Coronary artery (tissue), 2 donors: ENCODE data around the gene HDGFL1.

Experiments
- DNase-seq: peaks from one replicate; pipeline ENCODE4 v3.0.0-alpha.2; 2017; ENCODE audit warnings: low spot score
- H3K27ac ChIP-seq, 2 donors: fragments of 200-600 bp; sonication (generic); one replicate each; pipeline ENCODE4 v1.5.1; 2016 to 2019
- H3K4me3 ChIP-seq: fragments of 200-600 bp; sonication (generic); 2 replicates; pipeline ENCODE4 v1.5.1; 2016; ENCODE audit warnings: mild to moderate bottlenecking, moderate library complexity
- TF ChIP-seq, protein P1 (sequence below): fragments of 200-600 bp; sonication (generic); IDR thresholded peaks from one replicate; pipeline ENCODE4 v1.5.1; 2019; ENCODE audit warnings: antibody characterized with exemption

Gene HDGFL1

DNA sequence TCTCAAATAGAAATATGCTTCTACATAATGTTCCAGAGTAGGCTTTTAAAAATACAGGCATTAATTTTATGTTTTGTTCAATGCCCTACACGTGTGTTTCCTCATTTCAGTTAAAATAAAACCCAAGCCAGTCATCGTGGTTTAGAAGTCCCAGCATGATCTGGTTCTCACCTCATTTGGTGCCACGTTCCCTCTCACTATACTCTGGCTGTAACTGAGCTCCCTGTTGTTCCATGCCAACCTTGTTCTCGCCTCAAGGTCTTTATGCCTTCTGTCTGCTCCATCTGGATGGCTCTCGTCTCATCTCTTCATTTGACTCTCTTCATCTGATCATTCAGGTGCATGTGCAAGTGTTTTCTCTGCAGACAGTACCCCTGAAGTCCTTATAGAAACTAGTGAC is 32.6 kb downstream of the HDGFL1 start:
- H3K4me3 ChIP-seq, result no peak overlapping the region
- no peak for DNase-seq
- TF ChIP-seq, protein P1, sequence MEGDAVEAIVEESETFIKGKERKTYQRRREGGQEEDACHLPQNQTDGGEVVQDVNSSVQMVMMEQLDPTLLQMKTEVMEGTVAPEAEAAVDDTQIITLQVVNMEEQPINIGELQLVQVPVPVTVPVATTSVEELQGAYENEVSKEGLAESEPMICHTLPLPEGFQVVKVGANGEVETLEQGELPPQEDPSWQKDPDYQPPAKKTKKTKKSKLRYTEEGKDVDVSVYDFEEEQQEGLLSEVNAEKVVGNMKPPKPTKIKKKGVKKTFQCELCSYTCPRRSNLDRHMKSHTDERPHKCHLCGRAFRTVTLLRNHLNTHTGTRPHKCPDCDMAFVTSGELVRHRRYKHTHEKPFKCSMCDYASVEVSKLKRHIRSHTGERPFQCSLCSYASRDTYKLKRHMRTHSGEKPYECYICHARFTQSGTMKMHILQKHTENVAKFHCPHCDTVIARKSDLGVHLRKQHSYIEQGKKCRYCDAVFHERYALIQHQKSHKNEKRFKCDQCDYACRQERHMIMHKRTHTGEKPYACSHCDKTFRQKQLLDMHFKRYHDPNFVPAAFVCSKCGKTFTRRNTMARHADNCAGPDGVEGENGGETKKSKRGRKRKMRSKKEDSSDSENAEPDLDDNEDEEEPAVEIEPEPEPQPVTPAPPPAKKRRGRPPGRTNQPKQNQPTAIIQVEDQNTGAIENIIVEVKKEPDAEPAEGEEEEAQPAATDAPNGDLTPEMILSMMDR, result no peak
- H3K27ac ChIP-seq, result no peak overlapping the region

DNA sequence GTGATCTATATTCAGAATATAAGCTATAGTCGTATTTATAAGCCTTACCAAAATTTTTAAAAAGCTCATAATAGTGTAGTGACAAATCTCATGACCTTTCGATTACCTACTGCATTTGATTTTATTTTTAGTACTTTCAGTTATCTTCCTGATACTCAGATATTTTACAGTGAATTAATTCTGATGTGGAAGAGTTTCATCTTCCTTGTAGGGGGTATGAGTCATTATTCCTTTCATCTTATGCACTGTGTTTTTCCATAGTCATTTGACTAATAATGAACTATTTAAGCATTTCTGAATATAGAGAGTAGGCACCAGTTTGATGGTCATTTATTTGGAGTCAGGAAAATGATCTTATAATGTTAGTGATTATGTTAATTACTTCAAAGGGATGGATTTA is 36.4 kb downstream of the HDGFL1 start:
- TF ChIP-seq, protein P1, result no peak
- Histone ChIP-seq H3K4me3 (no peak overlapping the region), H3K27ac (no peak overlapping the region)
- no peak for DNase-seq

DNA sequence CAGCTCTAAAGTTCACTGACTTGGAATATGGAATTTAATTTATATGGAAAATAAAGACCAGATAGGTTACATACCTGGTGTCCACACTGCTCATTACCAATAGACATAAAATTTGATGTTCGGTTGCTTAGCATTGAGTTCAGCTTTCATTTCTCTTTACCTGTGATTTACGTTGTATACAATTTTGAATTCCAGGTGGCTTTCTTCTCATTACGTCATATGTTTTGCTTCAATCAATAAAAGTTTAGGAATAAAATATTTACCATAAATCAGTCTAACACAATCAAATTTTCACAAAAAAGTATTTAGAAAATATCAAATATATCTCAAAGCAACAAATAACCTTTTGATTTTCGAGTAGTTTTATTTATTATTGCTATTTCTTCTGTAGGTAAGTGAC is 40.8 kb downstream of the HDGFL1 start:
- Histone ChIP-seq H3K4me3 (no peak overlapping the region), H3K27ac (no peak overlapping the region)
- TF ChIP-seq, protein P1, result no peak
- no peak for DNase-seq

DNA sequence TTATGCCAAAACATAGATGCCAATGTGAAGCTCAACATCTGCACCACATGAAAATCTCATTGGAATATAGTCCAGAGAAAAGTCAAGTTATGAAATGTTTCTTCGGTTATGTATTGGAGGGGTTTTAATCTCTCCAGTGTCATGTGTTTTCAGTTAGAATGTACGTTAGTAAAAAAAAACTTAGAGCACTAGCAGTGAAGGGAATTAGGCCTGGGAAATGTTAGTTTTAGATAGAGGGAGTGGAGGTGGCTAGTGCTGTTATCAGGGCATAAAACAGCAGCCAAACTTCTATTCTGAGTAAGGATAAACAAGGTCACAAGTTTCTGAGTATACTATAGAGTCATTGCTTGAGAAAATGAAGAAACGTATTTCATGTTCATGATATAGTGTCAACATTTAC is 42.9 kb downstream of the HDGFL1 start:
- Histone ChIP-seq H3K4me3 (no peak overlapping the region), H3K27ac (peak overlapping the region; percentile 24 to 46)
- TF ChIP-seq, protein P1, result no peak
- DNase-seq, result no peak

DNA sequence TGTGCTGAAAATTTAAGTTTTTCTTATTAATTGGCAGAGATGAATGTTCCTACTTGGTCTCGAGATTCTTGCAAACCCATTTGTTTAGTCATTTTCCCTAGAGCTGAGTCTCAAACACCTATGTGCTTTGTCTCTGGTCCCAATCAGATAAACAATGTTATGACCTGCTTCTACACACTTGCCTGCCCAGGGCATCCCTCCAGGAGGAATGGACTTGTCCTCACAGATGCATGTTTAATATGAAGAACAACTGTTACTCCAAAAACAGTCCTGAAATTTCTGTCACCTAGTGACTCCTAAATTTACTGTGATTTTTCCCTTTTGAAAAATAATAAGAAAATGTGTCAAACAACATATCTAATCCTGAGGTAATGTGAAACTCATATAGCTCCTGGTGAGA is 43.7 kb downstream of the HDGFL1 start:
- DNase-seq, result no peak
- Histone ChIP-seq H3K27ac (peak overlapping the region; percentile 2 to 14), H3K4me3 (no peak overlapping the region)
- TF ChIP-seq, protein P1, result no peak

DNA sequence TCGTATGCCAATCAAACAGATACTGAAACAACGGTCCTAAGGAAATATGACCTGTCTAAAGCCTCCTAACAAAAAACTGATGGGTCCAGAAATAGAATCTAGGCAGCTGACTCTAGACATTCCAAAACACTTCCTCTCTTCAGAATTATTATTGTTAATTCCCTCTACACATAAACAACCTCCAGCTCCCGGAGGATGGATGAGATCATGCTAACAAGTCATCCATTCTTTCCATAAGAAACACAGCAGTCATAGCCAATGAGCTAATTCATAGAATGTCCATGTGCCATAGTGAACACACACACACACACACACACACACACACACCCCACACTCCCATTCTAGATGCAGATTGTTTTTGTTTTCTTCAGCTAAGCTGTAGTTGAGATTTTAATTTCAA is 44.3 kb downstream of the HDGFL1 start:
- Histone ChIP-seq H3K27ac (peak overlapping the region; percentile 14 to 17), H3K4me3 (no peak overlapping the region)
- TF ChIP-seq, protein P1, result no peak
- no peak for DNase-seq

DNA sequence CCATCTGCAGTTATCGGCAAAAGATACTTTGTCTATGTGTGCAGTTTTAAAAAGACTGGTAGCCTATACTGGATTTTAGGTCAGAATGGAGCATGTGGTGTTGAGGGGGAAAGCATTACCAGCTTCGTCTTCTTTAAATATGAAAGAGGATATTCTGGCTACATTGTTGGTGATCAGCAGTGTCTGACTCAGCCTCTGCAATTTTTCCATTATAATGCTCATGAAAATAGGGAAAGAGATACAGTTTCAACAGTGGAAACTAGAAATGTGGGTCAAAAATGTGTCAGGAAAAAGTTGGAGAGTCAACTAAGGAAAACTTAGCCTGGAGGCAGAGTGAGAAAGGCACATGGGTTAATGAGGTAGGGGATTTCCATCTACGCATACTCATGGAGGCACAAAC is 45.2 kb downstream of the HDGFL1 start:
- Histone ChIP-seq H3K4me3 (no peak overlapping the region), H3K27ac (no peak overlapping the region)
- no peak for DNase-seq
- TF ChIP-seq, protein P1, result no peak
